Activated CD8-positive, alpha-beta T cell treated with anti-CD3 and anti-CD28 coated beads for 36 hours (primary cell): ENCODE measurements around the gene CCND3. TPM values are rescaled to one million over a fixed set of nuclear protein-coding genes. Genes with fewer than 3 reads are reported as not detected.

Experiments
- ATAC-seq: fragments of 200-7000 bp; cut with Tn5 transposase; one replicate; pipeline ENCODE4 v1.10.0; 2021; ENCODE audit warnings: mild to moderate bottlenecking, moderate library complexity
- CTCF ChIA-PET: fragments of 350-600 bp; sonication (Branson Sonifier 250); formaldehyde crosslinking; loops from one replicate; lab custom pipeline; 2021; ENCODE audit warnings: antibody characterized with exemption; lab: Charles Lee
- POLR2A ChIA-PET: fragments of 350-600 bp; sonication (Branson Sonifier 250); formaldehyde crosslinking; loops from one replicate; lab custom pipeline; 2021; ENCODE audit warnings: antibody characterized with exemption; lab: Charles Lee
- DNase-seq: peaks from one replicate; pipeline ENCODE4 v3.0.0-alpha.2; 2020
- H3K27ac Mint-ChIP-seq: one replicate; pipeline ENCODE4 v1.8.0; 2021; ENCODE audit warnings: mild to moderate bottlenecking, mixed read lengths
- H3K27me3 Mint-ChIP-seq: one replicate; pipeline ENCODE4 v1.8.0; 2021; ENCODE audit warnings: mixed read lengths
- H3K36me3 Mint-ChIP-seq: one replicate; pipeline ENCODE4 v1.8.0; 2021; ENCODE audit warnings: low read depth, mixed read lengths
- H3K4me1 Mint-ChIP-seq: one replicate; pipeline ENCODE4 v1.8.0; 2021; ENCODE audit warnings: low read depth, mixed read lengths
- H3K4me3 Mint-ChIP-seq: one replicate; pipeline ENCODE4 v1.8.0; 2021; ENCODE audit warnings: mild to moderate bottlenecking, moderate library complexity, mixed read lengths
- H3K9me3 Mint-ChIP-seq: one replicate; pipeline ENCODE4 v1.8.0; 2021; ENCODE audit warnings: mixed read lengths
- intact Hi-C: fragments of 100-400 bp; cut with micrococcal nuclease; formaldehyde crosslinking; loops from one replicate; pipeline ENCODE4 v1.10.0; 2022
- total RNA-seq, 2 experiments: library from RNA; stranded (reverse); gene quantifications; one replicate each; pipeline ENCODE4 v1.2.3, GENCODE V29; 2021
- TF ChIP-seq, protein P1 (sequence below): fragments of 200-600 bp; IDR thresholded peaks from one replicate; pipeline ENCODE4 v1.8.0; 2022; ENCODE audit warnings: antibody characterized with exemption, mild to moderate bottlenecking

The CCND3 gene
- total RNA-seq, 2 experiments from 2014 or later, result 457 to 459 TPM

DNA sequence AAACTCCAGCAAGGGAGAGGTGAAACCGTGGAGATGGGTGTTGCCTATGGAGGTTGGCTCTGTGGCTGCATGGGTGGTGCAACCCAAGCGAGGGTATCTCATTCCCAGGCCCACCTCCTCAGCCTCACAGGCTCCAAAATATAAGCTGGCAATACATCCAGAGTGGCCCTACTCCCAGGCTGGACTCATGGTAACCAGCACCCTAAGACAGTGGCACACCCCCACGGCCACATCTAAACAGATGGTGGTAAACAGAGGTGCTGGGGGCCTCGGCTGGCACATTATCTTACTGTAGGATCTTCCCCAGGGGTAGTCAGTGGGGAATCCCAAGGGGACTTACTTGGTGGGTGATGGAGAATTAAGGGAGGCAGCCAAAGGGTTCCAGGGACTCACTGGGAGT lies 33.7 kb upstream of the CCND3 start:
- H3K4me3 Mint-ChIP-seq, result peak overlapping the region; percentile 74

DNA sequence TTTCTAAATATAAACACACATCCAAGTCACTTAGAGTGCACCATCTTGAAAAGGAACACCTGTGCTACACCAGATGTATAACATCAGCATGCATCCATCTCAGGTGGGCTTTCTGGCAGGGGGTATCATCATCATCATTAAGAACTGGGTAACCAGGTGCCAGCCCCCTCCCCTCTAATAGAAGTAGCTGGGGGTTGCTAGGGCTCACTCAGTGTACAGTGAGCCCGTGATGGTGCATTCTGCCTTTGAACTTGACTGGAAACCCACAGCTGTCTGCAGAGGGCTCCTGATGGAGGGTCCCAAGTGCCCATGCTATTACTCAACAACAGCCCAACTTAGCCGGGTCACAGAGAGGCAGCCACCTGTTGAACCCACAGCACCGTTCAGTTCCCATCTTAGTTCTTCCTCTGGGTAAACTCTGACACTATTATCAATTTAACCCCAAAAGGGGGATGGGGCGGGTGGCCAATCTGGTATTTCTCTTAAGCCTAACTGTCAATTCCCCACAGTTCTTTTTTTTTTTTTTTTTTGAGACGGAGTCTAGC lies 32.7 kb upstream of the CCND3 start:
- ATAC-seq, result no peak

More for the DNA sequence above, 33.7 kb upstream of the CCND3 start:
- no peaks in the 10 kb centered on the region for H3K27me3 Mint-ChIP-seq
- ATAC-seq (no peak), DNase-seq (peak; percentile 48)
- peak overlapping the region; percentile 99 for H3K27ac Mint-ChIP-seq
- H3K9me3 Mint-ChIP-seq, result no peaks in the 10 kb centered on the region
- H3K4me1 Mint-ChIP-seq, result peaks cover 70% of the 10 kb centered on the region
- ChIA-PET CTCF (interaction anchor here (0.8 to 1.3 kb wide), 3 partner anchors 39 to 64 kb away, joined by 3 read pairs; partner anchors contain the start of genes BYSL and MED20), POLR2A (interaction anchor here (0.7 to 2.2 kb wide), 8 partner anchors 10 to 67 kb away, joined by 3 to 7 read pairs (median 4); no protein-coding TSS in a partner anchor)
- intact Hi-C loops, result loop anchor here (5.0 kb wide), 3 partner anchors 33 to 62 kb away; partner anchors contain the start of gene CCND3
- H3K36me3 Mint-ChIP-seq, result peaks cover 18% of the 10 kb centered on the region
- TF ChIP-seq, protein P1, sequence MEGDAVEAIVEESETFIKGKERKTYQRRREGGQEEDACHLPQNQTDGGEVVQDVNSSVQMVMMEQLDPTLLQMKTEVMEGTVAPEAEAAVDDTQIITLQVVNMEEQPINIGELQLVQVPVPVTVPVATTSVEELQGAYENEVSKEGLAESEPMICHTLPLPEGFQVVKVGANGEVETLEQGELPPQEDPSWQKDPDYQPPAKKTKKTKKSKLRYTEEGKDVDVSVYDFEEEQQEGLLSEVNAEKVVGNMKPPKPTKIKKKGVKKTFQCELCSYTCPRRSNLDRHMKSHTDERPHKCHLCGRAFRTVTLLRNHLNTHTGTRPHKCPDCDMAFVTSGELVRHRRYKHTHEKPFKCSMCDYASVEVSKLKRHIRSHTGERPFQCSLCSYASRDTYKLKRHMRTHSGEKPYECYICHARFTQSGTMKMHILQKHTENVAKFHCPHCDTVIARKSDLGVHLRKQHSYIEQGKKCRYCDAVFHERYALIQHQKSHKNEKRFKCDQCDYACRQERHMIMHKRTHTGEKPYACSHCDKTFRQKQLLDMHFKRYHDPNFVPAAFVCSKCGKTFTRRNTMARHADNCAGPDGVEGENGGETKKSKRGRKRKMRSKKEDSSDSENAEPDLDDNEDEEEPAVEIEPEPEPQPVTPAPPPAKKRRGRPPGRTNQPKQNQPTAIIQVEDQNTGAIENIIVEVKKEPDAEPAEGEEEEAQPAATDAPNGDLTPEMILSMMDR, result no peak

DNA sequence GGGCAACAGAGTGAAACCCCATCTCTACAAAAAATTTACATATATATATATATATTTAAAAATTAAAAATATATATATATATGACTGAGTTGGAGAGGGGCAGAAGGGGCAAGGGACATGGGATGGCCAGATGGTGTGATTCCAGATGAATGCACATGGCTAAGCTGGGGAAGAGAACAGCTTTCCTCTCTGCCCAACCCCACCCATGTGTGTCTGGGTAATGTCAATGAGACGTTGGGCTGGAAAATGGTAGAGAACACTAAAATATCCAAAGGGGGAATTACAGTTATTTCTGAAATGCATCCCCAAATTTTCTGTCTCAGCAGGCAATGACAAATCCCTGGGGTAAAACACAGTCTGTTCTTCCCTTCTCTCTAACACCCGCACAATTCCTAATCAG lies 31.2 kb upstream of the CCND3 start:
- CTCF ChIA-PET, result interaction anchor here (0.6 to 3.1 kb wide), 3 partner anchors 9 to 239 kb away, joined by 3 to 9 read pairs (median 3); no protein-coding TSS in a partner anchor

More for the DNA sequence above, 32.7 kb upstream of the CCND3 start:
- intact Hi-C loops, result no loop called here
- H3K4me3 Mint-ChIP-seq, result no peak overlapping the region
- H3K9me3 Mint-ChIP-seq, result no peaks in the 10 kb centered on the region
- H3K27me3 Mint-ChIP-seq, result no peaks in the 10 kb centered on the region
- H3K36me3 Mint-ChIP-seq, result peaks cover 21% of the 10 kb centered on the region
- TF ChIP-seq, protein P1, result no peak
- H3K4me1 Mint-ChIP-seq, result peaks cover 72% of the 10 kb centered on the region
- H3K27ac Mint-ChIP-seq, result peak overlapping the region; percentile 99
- DNase-seq, result no peak
- ChIA-PET POLR2A (interaction anchor here (0.7 to 2.5 kb wide), 6 partner anchors 9 to 68 kb away, joined by 3 to 8 read pairs (median 6); no protein-coding TSS in a partner anchor), CTCF (interaction anchor here (1.0 to 3.1 kb wide), 3 partner anchors 11 to 53 kb away, joined by 3 to 9 read pairs (median 3); partner anchors contain the start of genes BYSL and MED20)

DNA sequence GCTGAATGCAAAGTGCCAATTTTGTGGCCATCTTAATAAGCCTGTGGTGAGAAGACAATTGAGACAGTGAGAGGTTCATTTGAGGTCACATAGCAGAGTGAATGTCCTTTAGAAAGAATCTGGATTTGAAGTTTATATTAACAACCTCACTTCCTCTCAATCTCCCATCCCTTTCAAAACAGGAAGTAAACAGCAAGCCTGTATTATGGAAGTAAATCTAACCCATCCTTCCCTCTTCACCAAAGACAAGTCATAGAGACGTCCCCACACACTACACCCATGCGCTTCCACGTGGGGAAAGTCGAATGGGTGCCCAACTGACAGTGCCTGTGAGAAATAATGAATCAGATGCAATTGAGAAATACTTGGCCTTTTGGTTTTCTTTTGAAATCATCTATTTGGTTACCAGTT lies 28.8 kb upstream of the CCND3 start:
- CTCF ChIA-PET, result interaction anchor here (0.7 kb wide), 1 partner anchor 10 kb away, joined by 3 read pairs; no protein-coding TSS in a partner anchor
- Mint-ChIP-seq H3K9me3 (no peaks in the 10 kb centered on the region), H3K4me3 (peak overlapping the region; percentile 22), H3K36me3 (peaks cover 16% of the 10 kb centered on the region), H3K27ac (peak overlapping the region; percentile 95), H3K4me1 (peaks cover 82% of the 10 kb centered on the region), H3K27me3 (no peaks in the 10 kb centered on the region)
- intact Hi-C loops, result no loop called here
- DNase-seq, result peak; percentile 80
- TF ChIP-seq, protein P1, result no peak
- POLR2A ChIA-PET, result no interaction called here
- ATAC-seq, result peak; percentile 78

More for the DNA sequence above, 31.2 kb upstream of the CCND3 start:
- Mint-ChIP-seq H3K27ac (peak overlapping the region; percentile 84), H3K27me3 (no peaks in the 10 kb centered on the region), H3K4me1 (peaks cover 79% of the 10 kb centered on the region), H3K36me3 (peaks cover 21% of the 10 kb centered on the region), H3K4me3 (no peak overlapping the region), H3K9me3 (no peaks in the 10 kb centered on the region)
- intact Hi-C loops, result no loop called here
- POLR2A ChIA-PET, result interaction anchor here (1.0 to 2.5 kb wide), 4 partner anchors 9 to 75 kb away, joined by 3 to 8 read pairs (median 3); no protein-coding TSS in a partner anchor
- TF ChIP-seq, protein P1, result no peak
- ATAC-seq (no peak), DNase-seq (no peak)
